ENCODE data around the gene ATF6. TPM values are rescaled to one million over a fixed set of nuclear protein-coding genes. Genes with fewer than 3 reads are reported as not detected.

Gene ATF6
- total and polyA plus RNA-seq, 2 of the 8 experiments (the other 6 are each of a cell fraction or from before 2014, with no cell fraction given), result 4.6 to 10.0 TPM

DNA sequence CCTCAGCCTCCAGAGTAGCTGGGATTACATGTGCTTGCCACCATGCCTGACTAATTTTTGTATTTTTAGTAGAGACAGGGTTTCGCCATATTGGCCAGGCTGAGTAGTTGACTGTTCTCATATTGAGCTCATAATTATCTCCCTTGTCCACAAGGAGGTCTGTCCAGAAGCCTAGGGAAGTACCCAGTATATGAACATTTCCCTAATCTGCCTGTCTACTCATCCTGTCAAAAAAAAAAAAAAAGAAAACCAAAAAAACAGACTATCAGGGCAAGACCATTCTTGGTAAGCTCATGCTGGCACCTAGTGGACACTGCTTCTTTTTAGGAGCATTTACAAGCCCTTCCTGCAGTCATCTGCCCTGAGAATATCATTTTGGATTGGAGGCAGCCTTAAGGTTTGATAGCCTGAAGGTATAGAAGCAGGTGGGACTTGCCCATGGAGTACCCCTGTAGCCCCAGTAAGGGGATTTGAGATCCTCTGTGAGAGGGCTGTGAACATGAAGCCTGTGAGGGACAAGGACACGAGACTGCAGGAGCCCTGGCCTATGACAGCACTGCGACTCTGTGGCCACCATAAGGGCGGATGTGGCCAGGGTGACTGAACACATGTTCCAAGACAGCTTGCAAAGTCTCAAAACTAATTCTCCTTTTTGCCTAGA is 27.4 kb upstream of the ATF6 start:
- Histone ChIP-seq H2AK5ac (ENCODE audit: low read depth, low read length) (no peak overlapping the region), H4K20me1 (replicated peaks in 1 of 2; ENCODE audit: control insufficient read depth in 1 of 2, insufficient read depth in 2 of 2, low read length in 2 of 2) (no peaks in the 10 kb centered on the region), H2BK120ac (replicated peaks; ENCODE audit: low read depth, low read length) (no peak overlapping the region), H3K79me2 (ENCODE audit: control insufficient read depth in 1 of 2, insufficient read depth in 2 of 2, low read length in 2 of 2) (no peaks in the 10 kb centered on the region), H3K36me3 (ENCODE audit: control insufficient read depth in 2 of 4, insufficient read depth in 4 of 4, low read length in 3 of 4) (no peaks in the 10 kb centered on the region), H2BK15ac (ENCODE audit: low read length) (peak overlapping the region; percentile 12; the same call in 1 of the 2 replicates), H2BK5ac (ENCODE audit: low read depth, low read length) (no peak overlapping the region), H3K4me1 (replicated peaks in 1 of 4; ENCODE audit: control insufficient read depth in 3 of 4, insufficient read depth in 4 of 4, low read length in 3 of 4) (peaks cover 1 to 14% (median 4%) of the 10 kb centered on the region in 4 experiments; a peak in 4 of 7 replicates), H4K5ac (ENCODE audit: insufficient read length, low read depth, low read length) (no peak overlapping the region), H3K23me2 (ENCODE audit: low read depth, low read length) (no peaks in the 10 kb centered on the region), H3K4ac (replicated peaks; ENCODE audit: insufficient read length, low read depth, low read length) (no peak overlapping the region), H2AFZ (ENCODE audit: low read length) (0 out of 2 replicates have a peak overlapping the region, but pooled peaks have one; percentile 11), H2BK20ac (ENCODE audit: low read length) (no peak overlapping the region), H3K79me1 (ENCODE audit: low read depth, low read length) (no peaks in the 10 kb centered on the region), H3K9me3 (ENCODE audit: insufficient read depth in 2 of 2, low read depth in 1 of 2, low read length in 1 of 2) (no peaks in the 10 kb centered on the region), H3K14ac (ENCODE audit: insufficient read length) (no peak overlapping the region), H3K23ac (ENCODE audit: insufficient read length) (no peak overlapping the region), H4K8ac (ENCODE audit: extremely low read depth, insufficient read depth, low read length) (no peak overlapping the region), H3K4me3 (ENCODE audit: extremely low read depth in 1 of 4, insufficient read depth in 2 of 4, low read depth in 3 of 4, low read length in 4 of 4) (no peak overlapping the region), H3K4me2 (ENCODE audit: insufficient read depth in 1 of 2, low read depth in 2 of 2, low read length in 2 of 2) (no peak overlapping the region), H3K18ac (ENCODE audit: extremely low read depth, low read length) (no peak overlapping the region), H4K91ac (replicated peaks; ENCODE audit: insufficient read length, low read length) (no peak overlapping the region), H3K56ac (replicated peaks; ENCODE audit: insufficient read length, low read depth, low read length) (no peak overlapping the region), H2BK12ac (ENCODE audit: low read depth, low read length) (no peak overlapping the region; the same call in 1 of the 2 replicates), H3K27me3 (replicated peaks in 1 of 4; ENCODE audit: control insufficient read depth in 3 of 4, extremely low read depth in 1 of 4, insufficient read depth in 3 of 4, low read length in 3 of 4) (no peaks in the 10 kb centered on the region), H3K27ac (ENCODE audit: low read depth, low read length) (no peak overlapping the region), H3K9ac (replicated peaks in 1 of 4; ENCODE audit: extremely low read depth in 1 of 4, low read depth in 3 of 4, low read length in 3 of 4) (no peak overlapping the region)
- WGBS, 2 experiments (ENCODE audit: extremely low coverage in 1 of 2, insufficient coverage in 1 of 2, insufficient read length in 1 of 2, insufficient replicate concordance in 2 of 2, low coverage in 1 of 2, low lambda C conversion rate in 2 of 2, missing lambda C conversion rate in 1 of 2), result 92% methylated on average over 4 of the region's 4 CpGs; no CpG with 5 or more reads in 1 of the 2 experiments
- FAIRE-seq, result no peak
- no peak for DNase-seq (ENCODE audit: low read depth in 1 of 2, low spot score in 2 of 2)
- ChIA-PET CTCF (ENCODE audit: partially characterized antibody) (interaction anchor here (0.7 to 10.3 kb wide), 26 partner anchors 10 to 1466 kb away, joined by 3 to 69 read pairs (median 4); partner anchors contain the start of gene DUSP12), POLR2A (ENCODE audit: partially characterized antibody) (interaction anchor here (0.6 to 4.8 kb wide), 4 partner anchors 11 to 46 kb away, joined by 3 to 27 read pairs (median 16); partner anchors contain the start of gene DUSP12)
- no peak for TF ChIP-seq EP300 (IDR thresholded peaks at IDR 0.05; ENCODE audit: borderline replicate concordance in 1 of 2, low read depth in 2 of 2, low read length in 2 of 2)
- no peak for TF ChIP-seq HDAC6 (IDR thresholded peaks at IDR 0.05; ENCODE audit: low read depth, low read length)
- no peak for TF ChIP-seq KDM4A (IDR thresholded peaks at IDR 0.05; ENCODE audit: low read depth, low read length, severe bottlenecking)
- no peak for TF ChIP-seq GABPA (IDR thresholded peaks at IDR 0.05; ENCODE audit: borderline replicate concordance, insufficient read depth, low read length)
- TF ChIP-seq NRF1 (IDR thresholded peaks at IDR 0.05; ENCODE audit: low read depth, low read length), result no peak
- TF ChIP-seq, protein P1, sequence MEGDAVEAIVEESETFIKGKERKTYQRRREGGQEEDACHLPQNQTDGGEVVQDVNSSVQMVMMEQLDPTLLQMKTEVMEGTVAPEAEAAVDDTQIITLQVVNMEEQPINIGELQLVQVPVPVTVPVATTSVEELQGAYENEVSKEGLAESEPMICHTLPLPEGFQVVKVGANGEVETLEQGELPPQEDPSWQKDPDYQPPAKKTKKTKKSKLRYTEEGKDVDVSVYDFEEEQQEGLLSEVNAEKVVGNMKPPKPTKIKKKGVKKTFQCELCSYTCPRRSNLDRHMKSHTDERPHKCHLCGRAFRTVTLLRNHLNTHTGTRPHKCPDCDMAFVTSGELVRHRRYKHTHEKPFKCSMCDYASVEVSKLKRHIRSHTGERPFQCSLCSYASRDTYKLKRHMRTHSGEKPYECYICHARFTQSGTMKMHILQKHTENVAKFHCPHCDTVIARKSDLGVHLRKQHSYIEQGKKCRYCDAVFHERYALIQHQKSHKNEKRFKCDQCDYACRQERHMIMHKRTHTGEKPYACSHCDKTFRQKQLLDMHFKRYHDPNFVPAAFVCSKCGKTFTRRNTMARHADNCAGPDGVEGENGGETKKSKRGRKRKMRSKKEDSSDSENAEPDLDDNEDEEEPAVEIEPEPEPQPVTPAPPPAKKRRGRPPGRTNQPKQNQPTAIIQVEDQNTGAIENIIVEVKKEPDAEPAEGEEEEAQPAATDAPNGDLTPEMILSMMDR (IDR thresholded peaks at IDR 0.05; ENCODE audit: control extremely low read depth in 1 of 3, insufficient read depth in 1 of 3, low read depth in 1 of 3, low read length in 3 of 3), result peak in 2 of 3 experiments; percentile 61 to 72; a peak in 3 of 4 replicates
- TF ChIP-seq SRF (IDR thresholded peaks at IDR 0.05; ENCODE audit: low read depth, low read length), result no peak
- no peak for TF ChIP-seq CREB1 (IDR thresholded peaks at IDR 0.05)
- TF ChIP-seq SP4 (IDR thresholded peaks at IDR 0.05; ENCODE audit: low read length), result no peak
- TF ChIP-seq PHF8 (conservative IDR thresholded peaks at IDR 0.05; ENCODE audit: low read depth, low read length), result no peak

All from H1 (cell line).